ENCODE results near the gene SVOPL.

SVOPL gene

GRCh38 chr7:138625849-138626230 lies 75.3 kb downstream of the SVOPL start:
- H3K4me3 ChIP-seq (ENCODE audit: low read depth, low read length), result no peak overlapping the region
- TF ChIP-seq, protein P1, sequence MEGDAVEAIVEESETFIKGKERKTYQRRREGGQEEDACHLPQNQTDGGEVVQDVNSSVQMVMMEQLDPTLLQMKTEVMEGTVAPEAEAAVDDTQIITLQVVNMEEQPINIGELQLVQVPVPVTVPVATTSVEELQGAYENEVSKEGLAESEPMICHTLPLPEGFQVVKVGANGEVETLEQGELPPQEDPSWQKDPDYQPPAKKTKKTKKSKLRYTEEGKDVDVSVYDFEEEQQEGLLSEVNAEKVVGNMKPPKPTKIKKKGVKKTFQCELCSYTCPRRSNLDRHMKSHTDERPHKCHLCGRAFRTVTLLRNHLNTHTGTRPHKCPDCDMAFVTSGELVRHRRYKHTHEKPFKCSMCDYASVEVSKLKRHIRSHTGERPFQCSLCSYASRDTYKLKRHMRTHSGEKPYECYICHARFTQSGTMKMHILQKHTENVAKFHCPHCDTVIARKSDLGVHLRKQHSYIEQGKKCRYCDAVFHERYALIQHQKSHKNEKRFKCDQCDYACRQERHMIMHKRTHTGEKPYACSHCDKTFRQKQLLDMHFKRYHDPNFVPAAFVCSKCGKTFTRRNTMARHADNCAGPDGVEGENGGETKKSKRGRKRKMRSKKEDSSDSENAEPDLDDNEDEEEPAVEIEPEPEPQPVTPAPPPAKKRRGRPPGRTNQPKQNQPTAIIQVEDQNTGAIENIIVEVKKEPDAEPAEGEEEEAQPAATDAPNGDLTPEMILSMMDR (IDR thresholded peaks at IDR 0.05; ENCODE audit: borderline replicate concordance, insufficient read depth, low read depth, low read length), result no peak

GRCh38 chr7:138625084-138625848 lies 75.9 kb downstream of the SVOPL start:
- H3K4me3 ChIP-seq (ENCODE audit: low read depth, low read length), result no peak overlapping the region
- TF ChIP-seq, protein P1 (IDR thresholded peaks at IDR 0.05; ENCODE audit: borderline replicate concordance, insufficient read depth, low read depth, low read length), result no peak

DNA sequence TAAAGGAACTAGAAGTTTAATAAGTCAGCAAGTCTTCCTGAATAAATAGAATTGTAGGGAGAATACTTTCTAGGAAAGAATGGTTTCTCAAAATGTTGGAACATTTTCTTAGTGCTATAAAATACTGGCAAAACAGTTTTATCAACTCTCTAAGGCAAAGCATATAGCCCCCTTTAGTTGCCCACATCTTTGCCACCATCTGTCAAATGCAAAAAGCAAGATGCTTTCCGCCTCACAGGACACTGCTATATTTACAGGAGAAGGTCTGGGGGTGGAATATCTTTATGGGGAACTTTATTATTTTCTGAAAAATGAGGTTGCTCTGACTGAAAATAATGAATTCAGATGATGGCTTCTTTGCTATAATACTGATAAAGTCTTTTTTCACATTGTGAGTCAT lies 78.3 kb downstream of the SVOPL start:
- TF ChIP-seq, protein P1 (IDR thresholded peaks at IDR 0.05; ENCODE audit: borderline replicate concordance, insufficient read depth, low read depth, low read length), result no peak
- H3K4me3 ChIP-seq (ENCODE audit: low read depth, low read length), result no peak overlapping the region

- TF ChIP-seq, protein P1 (IDR thresholded peaks at IDR 0.05; ENCODE audit: borderline replicate concordance, insufficient read depth, low read depth, low read length), result no peak
- no peak overlapping the region for H3K4me3 ChIP-seq (ENCODE audit: low read depth, low read length)
Measured at GRCh38 chr7:138618933-138619332, 82.2 kb downstream of the SVOPL start.

DNA sequence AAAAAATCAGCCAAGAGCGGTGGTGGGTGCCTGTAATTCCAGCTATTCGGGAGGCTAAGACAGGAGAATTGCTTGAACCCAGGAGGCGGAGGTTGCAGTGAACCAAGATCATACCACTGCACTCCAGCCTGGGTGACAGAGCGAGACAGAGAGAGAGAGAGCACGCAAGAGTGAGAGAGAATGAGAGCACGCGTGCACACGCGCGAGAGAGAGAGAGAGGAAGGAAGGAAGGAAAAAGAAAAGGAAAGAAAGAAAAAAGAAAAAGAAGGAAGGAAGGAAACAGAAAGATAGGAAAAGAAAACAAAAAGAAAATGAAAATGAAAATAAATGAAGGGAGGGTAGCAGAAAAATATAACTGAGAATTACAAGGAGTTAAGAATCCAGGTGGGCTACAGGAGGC lies 82.7 kb downstream of the SVOPL start:
- TF ChIP-seq, protein P1 (IDR thresholded peaks at IDR 0.05; ENCODE audit: borderline replicate concordance, insufficient read depth, low read depth, low read length), result no peak
- H3K4me3 ChIP-seq (ENCODE audit: low read depth, low read length), result no peak overlapping the region

DNA sequence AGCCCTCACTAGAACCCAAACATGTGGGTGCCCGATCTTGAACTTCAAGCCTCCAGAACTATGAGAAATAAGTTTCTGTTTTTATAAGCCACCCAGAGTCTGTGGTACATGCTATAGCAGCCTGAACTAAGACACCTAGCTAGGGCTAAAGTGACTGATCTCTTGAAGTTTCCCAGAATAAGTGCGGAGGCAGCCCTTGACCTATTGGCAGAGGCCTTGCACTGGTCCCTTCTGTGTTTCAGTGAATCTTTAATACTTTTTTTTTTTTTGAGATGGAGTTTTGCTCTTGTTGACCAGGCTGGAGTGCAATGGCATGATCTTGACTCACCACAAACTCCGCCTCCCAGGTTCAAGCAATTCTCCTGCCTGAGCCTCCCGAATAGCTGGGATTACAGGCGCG lies 85.1 kb downstream of the SVOPL start:
- TF ChIP-seq, protein P1 (IDR thresholded peaks at IDR 0.05; ENCODE audit: borderline replicate concordance, insufficient read depth, low read depth, low read length), result no peak
- no peak overlapping the region for H3K4me3 ChIP-seq (ENCODE audit: low read depth, low read length)

GRCh38 chr7:138613630-138614029 lies 87.5 kb downstream of the SVOPL start:
- no peak overlapping the region for H3K4me3 ChIP-seq (ENCODE audit: low read depth, low read length)
- TF ChIP-seq, protein P1 (IDR thresholded peaks at IDR 0.05; ENCODE audit: borderline replicate concordance, insufficient read depth, low read depth, low read length), result no peak
